GM21515 (cell line): Measurements from ENCODE around the gene MAPT.
"Not testable (repeated sequence)": the region's sequence is repeated elsewhere in the genome, so short reads cannot be mapped to it uniquely, and the experiment has no call there.

Source experiments
- ATAC-seq: cut with Tn5 transposase; IDR thresholded peaks from one replicate; pipeline ENCODE4 v1.9.1; 2021; ENCODE audit not compliant: unreplicated experiment

MAPT gene

DNA sequence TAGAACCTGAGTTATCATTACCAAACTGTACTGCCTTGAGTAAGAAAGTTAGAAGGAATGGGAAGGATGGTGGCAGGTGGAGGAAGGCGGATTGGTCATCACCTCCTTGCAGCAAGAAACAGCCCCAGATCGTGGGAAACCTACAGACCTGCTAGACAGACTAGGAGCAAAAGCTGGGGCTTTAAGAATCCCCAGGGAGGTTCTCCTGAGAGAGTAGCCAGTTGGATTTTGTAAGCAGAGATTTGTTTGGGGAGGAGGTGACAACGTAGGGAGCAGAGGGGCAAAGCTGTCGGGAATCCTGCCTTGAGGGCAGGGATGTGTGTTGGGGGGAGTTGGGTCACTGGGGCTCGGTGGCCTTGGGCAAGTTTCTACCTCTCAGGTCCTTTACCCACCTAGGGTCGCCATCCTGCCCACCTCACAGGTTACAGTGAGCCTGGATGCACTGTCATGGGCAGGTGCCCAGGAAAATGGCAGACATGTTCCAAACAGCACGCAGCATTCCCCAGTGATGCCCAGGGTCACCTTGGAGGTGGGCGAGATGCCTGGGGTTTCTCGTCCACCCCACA, 55.5 kb downstream of the MAPT start:
- no peak for ATAC-seq

DNA sequence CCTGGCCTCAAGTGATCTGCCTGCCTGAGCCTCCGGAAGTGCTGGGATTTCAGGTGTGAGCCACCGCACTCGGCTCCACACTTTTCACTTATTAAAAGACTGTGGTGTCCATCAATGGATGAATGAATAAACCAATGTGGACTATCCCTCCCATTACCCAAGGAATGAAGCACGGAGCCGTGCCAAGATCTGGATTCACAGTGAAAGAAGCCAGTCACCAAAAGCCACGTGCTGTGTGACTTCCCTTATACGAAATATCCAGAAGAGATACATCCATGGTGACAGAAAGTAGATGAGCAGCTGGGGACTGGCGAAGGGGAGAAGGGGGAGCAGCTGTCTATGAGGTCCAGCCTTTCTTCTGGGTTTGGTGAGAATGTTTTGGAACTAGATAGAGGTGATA, 56.5 kb downstream of the MAPT start:
- ATAC-seq = no peak

DNA sequence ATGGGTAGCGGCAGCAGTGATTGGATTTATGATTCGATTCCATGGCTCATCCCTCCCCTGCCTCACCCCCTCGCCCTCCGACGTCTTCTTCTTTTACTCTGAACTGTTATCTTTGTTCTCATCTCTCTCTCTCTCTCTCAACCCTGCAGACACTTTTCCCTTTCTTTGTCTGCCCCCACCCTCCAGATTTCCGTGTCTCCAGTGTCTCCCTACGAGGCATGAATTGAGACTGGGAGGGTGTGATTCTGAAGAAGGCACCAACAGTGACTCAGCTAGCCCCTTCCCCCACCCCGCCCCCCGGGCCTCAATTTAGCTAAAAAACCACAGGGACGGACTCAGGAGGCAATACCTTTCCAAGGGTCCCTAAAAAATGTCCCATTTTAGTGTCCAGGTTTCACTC, 57.0 kb downstream of the MAPT start:
- ATAC-seq = no peak

DNA sequence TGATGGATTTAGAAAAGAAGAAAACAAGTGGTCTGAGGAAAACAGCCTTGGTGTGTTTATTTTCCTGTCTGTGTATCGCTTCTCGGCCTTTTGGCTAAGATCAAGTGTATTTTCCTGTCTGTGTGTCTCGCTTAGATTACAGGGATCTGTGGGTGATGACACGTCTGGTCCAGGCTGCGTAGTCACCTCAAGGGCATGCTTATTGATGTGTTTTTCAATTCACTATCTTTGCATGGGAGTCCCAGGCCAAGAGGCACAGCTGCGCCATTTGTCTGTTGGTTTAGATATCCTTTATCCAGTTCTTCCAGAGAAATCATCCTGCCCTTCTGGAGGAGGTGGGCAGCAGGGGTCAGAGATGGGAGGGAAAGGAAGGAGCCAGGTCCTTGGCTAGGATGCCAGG, 57.6 kb downstream of the MAPT start:
- no peak for ATAC-seq

DNA sequence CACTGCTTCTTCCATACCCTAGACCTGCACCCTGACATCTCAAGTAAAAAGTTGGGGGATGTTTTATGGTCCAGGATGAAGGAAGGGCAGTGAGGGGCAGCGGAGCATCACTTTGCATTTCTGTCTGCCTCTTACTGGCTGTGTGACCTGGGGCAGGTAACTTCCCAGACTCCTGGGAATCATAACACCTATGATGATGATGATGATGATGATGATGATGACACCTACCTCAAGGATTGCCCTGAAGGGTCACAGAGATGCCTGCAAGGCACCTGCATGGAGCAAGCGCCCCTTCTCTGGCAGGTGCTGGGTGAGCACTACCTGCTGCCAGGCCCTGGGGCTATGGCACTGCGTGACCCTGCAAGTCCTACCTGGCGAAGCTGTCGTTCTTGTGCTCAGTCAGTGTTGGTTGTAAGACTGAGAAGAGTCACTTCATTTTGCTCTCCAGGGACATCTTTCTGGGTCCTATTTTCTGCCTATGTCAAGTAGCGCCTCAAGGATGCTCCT, 58.5 kb downstream of the MAPT start:
- ATAC-seq = no peak

DNA sequence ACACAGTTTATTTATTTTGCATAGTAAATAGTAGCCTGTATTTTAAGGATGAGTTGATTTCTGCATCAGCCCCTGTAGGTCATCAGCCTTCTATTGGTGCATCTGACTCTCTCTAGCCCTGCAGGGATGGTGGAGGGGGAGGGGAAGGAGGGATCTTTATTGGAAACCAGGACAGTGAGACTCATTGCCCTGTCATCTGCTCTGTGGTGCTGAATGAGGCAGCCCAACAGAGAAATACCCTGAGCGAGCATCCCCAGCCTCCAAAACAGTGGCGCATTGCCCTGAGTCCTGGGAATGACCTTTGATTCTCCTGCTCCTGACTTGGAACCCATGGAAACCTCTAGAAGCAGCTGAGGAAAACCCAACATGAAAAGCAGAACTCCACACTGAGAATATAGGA, 59.2 kb downstream of the MAPT start:
- no peak for ATAC-seq

DNA sequence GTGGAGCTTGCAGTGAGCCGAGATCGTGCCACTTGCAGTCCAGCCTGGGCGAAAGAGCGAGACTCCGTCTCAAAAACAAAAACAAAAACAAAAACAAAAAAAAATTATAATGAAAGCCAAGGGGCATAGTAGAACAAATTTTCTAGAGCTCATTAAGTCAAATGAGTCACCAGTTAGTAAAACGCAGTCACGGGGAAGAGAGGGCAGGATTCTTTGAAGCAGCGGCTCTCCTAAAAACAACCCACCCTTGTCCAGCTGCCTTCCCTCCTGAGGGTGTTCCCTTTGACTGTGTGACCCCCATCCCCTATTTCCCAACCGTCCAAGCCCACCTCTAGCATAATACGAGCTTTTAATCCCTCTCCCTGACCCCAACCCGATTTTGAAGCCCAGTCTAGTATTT, 60.6 kb downstream of the MAPT start:
- no peak for ATAC-seq

DNA sequence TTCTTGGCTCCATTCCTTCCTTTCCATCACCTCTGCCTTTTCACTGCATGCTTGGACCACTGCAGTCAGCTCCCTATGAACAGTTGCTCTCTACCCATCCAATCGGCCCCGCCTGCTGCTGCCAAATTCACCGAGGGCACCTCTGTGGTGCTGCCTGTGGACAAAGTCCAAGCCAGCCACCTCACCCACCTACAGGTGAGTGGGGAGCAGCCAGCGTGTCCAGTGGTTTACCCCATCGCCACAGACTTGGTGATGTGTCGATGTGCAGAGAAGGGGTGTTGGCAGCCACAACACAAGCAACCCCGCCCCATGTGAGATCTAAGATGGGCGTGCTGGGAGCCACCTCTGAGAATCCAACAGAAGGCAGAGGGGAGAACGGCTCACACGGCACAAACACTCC, 61.0 kb downstream of the MAPT start:
- no peak for ATAC-seq

DNA sequence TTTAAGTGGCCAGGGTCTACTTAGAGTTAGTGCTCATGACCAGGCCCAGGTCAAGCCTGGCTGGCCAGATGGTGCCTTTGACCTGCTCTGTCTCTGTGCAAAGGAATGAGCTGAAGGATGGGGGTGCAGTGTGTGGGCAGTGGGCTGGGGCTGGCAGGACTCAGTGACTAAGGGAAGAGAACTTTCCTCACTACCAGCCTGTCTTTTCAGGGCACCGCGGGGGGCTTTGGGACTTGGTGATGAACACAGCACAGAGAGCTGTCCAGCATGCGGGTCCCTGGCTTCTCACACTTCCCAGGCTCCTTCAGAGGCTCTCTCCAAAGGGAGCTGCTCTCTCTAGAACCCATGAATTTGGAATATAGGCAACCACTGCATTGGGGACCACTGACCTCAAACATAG, 61.7 kb downstream of the MAPT start:
- ATAC-seq = no peak

DNA sequence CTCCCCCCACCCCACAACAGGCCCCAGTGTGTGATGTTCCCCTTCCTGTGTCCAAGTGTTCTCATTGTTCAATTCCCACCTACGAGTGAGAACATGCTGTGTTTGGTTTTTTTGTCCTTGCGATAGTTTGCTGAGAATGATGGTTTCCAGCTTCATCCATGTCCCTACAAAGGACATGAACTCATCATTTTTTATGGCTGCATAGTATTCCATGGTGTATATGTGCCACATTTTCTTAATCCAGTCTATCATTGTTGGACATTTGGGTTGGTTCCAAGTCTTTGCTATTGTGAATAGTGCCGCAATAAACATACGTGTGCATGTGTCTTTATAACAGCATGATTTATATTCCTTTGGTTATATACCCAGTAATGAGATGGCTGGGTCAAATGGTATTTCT, 62.4 kb downstream of the MAPT start:
- not testable (repeated sequence) for ATAC-seq

DNA sequence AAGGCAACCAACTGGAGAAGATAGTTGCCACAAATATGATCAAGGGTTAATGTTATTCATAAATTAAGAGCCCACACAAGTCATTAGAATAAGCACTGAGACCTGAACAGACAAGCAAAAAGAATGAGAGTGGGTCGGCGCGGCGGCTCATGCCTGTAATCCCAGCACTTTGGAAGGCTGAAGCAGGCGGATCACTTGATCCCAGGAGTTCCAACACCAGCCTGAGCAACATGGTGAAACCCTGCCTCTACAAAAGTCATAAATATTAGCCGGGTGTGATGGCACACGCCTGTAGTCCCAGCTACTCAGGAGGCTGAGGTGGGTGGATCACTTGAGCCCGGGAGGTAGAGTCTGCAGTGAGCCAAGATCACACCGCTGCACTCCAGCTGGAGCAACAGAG, 64.0 kb downstream of the MAPT start:
- ATAC-seq = no peak

DNA sequence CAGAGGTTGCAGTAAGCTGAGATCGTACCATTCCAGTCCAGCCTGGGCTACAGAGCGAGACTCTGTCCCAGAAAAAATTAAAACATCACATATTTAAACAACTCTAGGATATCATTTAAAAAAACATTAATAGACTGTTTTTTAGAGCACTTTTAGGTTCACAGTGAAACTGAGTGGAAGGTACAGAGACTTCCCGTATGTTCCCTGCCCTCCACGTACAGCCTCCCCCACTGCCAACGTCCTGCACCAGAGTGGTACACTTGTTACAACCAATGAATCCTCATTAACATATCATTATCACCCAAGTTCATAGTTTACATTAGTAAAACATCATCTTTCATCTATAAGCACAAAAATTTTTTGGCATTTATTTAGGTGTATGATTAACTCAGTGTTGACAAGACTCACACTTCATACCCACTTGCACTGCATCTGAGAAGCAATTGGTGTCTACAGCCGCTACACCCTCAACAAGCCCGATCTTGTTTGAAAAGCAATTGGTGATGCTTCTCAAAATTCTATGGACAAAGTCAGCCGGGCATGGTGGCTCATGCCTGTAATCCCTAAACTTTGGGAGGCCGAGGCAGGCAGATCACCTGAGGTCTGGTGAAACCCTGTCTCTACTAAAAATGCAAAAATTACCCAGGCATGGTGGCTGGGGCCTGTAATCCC, 64.8 kb downstream of the MAPT start:
- ATAC-seq = no peak

DNA sequence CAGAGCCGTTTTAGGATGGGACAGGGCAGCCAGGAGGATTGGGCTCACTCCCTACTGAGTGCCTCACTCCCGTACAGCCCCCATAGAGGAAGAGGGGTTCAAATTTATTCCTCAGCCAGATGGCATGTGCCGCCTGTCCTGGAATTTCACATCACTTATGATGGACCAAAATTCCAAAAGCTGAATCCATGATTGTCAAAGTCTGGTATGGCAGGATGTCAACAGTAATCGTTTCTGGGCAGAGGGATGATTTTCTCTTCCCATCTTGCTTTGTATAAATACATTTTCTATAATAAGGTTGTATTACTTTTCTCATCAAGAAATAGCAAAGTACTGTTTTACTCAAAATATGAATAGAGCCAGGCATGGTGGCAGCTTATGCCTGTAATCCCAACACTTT, 66.0 kb downstream of the MAPT start:
- no peak for ATAC-seq

DNA sequence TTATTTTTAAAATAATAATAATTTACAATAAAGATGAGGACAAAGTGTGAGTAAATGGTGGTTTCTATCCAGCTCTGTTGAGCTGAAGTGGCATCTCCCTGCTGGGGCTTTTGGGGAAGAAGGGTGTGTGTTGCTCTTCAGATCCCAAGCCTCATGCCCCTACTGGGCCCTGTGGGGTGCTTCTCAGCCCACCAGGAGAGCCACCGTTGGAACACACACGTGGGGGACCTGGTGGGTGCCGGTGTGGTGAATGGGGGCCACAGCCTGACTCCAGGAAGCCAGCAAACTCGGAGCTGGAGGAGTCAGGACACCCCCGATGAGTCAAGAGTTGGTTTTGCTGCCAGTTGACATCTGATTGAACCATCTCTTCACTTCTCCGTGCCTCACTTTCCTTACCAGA, 66.9 kb downstream of the MAPT start:
- no peak for ATAC-seq

DNA sequence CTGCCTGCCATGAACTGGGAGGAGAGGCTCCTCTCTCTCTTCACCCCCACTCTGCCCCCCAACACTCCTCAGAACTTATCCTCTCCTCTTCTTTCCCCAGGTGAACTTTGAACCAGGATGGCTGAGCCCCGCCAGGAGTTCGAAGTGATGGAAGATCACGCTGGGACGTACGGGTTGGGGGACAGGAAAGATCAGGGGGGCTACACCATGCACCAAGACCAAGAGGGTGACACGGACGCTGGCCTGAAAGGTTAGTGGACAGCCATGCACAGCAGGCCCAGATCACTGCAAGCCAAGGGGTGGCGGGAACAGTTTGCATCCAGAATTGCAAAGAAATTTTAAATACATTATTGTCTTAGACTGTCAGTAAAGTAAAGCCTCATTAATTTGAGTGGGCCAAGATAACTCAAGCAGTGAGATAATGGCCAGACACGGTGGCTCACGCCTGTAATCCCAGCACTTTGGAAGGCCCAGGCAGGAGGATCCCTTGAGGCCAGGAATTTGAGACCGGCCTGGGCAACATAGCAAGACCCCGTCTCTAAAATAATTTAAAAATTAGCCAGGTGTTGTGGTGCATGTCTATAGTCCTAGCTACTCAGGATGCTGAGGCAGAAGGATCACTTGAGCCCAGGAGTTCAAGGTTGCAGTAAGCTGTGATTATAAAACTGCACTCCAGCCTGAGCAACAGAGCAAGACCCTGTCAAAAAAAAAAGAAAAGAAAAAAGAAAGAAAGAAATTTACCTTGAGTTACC, 68.0 kb downstream of the MAPT start:
- no peak for ATAC-seq

DNA sequence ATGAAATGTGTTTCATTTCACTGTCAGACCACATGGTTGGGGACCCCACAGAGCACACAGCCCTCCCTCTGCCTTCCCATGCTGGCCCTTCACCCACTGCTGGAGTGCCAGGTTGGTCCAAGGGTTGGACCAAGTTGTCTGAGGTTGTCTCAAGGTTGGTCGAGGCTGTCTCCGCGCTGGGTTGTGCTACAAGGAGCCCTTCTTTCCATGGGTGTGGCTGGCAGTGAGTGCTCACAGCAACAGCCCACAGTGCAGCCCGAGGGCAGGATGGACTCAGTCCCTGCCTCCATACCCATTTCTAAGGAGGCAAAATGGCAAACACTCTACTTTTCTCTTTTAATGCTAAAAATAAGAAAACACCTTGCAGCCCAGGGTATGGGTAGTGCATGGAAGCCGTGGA, 68.9 kb downstream of the MAPT start:
- ATAC-seq = no peak

DNA sequence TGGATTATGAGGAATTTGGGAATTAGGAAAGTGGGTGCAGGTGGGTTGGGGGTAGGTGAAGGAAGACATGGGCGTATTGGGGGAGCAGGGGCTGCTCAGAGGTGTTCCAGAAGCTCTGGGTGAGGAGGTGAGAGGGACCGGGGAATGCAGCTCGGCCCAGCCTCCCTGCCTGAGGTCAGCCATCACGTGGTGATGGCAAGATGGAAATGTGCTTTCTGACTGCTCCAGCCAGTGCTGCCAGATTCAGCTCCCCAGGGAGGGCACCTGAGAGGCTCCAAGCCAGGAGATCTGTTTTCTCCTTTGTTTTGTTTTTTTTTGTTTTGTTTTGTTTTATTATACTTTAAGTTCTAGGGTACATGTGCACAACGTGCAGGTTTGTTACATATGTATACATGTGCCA, 69.5 kb downstream of the MAPT start:
- ATAC-seq = no peak

DNA sequence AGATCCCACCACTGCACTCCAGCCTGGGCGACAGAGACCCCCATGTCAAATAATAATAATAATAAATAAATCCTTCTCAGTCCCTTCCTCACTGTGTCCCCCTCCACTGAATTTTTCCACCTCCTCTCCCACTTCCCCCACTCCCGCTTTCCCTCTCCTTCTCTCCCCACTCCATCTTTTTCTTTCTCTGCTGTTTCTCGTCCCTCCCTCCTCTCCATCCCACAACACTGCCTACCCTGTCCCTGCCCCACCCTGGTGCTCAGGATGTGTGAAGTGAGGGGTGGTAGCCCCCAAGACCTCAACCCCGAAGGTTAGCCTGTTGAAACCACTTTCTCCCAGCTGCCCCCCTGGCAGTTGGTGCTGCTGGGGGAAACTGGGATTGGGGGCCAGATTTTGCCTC, 70.3 kb downstream of the MAPT start:
- no peak for ATAC-seq

DNA sequence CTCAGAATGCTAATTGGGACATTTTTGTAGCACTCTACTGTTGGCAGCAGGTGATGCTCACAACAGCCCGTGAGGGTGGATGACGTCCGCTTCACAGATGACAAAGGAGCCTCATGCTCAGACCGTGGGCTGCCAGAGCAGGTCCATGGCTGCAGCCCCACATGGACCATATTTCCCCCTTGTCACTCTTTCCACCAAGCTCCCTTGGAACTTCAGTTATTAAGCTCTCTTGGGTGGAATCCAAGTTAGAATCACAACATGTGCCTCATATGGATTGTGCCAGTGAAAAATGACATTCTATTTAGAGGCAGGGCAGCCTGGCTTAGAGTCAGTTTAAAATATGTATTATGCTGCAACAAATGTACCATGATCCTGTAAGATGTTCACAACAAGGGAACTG, 71.5 kb downstream of the MAPT start:
- ATAC-seq = no peak

DNA sequence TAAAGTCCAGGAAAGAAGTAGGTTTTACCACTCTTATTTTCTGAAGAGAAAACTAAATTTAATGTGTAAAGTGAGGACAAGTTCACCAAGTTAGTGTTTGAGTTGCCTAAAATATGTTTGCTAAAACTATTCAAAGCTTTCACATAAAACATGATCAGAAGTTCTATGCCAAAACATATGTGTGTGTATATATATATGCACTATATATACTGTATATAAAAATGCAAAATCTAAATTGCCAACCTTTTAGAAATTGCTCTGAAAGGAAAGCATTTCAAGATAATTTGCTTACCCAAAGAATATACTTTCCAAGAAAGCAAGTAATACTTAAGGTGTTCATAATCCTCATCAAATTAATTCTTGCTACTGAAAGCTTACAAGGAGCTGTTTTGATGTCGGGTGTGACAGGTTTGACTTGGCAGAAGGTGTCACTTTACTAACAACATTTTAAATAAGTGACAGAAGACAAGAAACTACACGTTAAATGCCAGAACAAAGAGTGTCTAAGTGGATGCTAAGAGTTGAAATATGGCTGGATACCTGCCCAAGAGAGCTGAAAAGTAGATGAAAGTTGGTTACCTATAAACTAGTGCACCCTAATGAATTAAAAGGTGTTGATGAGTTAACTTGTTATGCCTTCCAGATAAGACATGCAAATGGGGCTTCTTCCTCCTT, 72.4 kb downstream of the MAPT start:
- no peak for ATAC-seq

DNA sequence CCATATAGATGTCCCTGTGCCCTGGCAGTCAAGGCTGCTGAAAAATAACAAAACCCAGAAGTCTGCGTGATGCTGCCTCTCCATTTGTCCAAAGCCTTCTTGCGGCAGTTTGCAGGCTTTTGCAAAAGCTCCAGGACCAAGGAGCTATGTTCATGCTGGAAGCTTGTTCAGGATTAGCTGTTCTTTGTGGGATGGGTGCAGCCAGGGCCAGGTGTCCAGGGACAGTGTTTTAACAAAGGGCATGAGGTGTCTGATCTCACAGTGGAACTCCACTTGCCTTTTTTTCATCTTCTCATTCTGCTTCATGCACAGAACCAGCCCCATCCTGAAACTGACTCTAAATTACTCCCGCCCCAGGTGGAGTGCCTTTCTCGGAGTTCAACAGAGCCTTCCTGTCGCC, 73.0 kb downstream of the MAPT start:
- ATAC-seq = no peak

DNA sequence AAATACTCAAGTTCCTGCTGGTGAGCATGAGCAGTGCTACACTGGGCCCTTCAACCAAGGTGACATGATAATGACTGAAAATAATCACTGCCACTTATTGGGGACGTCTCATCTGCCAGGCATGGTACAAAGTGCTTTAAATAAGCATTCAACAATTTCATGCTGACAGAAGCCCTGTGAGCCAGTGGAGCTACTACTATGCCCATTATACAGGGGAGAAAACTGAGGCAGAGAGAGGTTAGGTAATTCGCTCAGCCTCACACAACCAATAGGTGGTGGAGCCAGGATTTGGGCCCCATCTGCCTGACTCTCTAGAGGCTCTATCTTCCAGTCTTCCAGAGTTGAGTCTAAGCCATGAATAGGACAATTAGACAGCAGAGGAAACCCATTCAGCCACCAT, 74.4 kb downstream of the MAPT start:
- no peak for ATAC-seq
